Lung (tissue), 12 donors: ENCODE data around the gene SHC3. TPM values are rescaled to one million over a fixed set of nuclear protein-coding genes. Genes with fewer than 3 reads are reported as not detected.

Experiments used
- ATAC-seq: fragments of 200-7000 bp; cut with Tn5 transposase; one replicate; pipeline ENCODE4 v1.9.1; 2020; ENCODE audit warnings: moderate number of reproducible peaks; ENCODE audit not compliant: insufficient read depth, low FRiP score
- DNase-seq, 3 donors: peaks; one replicate each; pipeline ENCODE4 v3.0.0-alpha.2; 2013 to 2017
- H3K27ac ChIP-seq, 2 donors: one replicate each; pipeline ENCODE4 v1.5.1; 2013; ENCODE audit warnings: mild to moderate bottlenecking in 2 of 2, moderate library complexity in 2 of 2, control low read depth in 1 of 2, inconsistent platforms in 1 of 2, low read depth in 1 of 2, low read length in 1 of 2
- H3K27me3 ChIP-seq, 3 donors: one replicate each; pipeline ENCODE4 v1.5.1; 2013; ENCODE audit warnings: low read length in 2 of 3; ENCODE audit not compliant: control insufficient read depth in 3 of 3, insufficient read depth in 3 of 3
- H3K36me3 ChIP-seq, 4 donors: one replicate each; pipeline ENCODE4 v1.5.1; 2013; ENCODE audit warnings: low read length in 4 of 4, mild to moderate bottlenecking in 1 of 4, moderate library complexity in 1 of 4; ENCODE audit not compliant: control insufficient read depth in 4 of 4, insufficient read depth in 4 of 4
- H3K4me1 ChIP-seq, 5 donors: one replicate each; pipeline ENCODE4 v1.5.1; 2013; ENCODE audit warnings: low read length in 5 of 5, mild to moderate bottlenecking in 2 of 5, moderate library complexity in 1 of 5; ENCODE audit not compliant: control insufficient read depth in 5 of 5, insufficient read depth in 5 of 5
- H3K4me3 ChIP-seq: one replicate; pipeline ENCODE4 v1.5.1; 2013; ENCODE audit warnings: mild to moderate bottlenecking, control low read depth, moderate library complexity
- H3K9ac ChIP-seq, 2 donors: one replicate each; pipeline ENCODE4 v1.5.1; 2013; ENCODE audit warnings: low read length in 2 of 2, control low read depth in 1 of 2; ENCODE audit not compliant: insufficient read depth in 1 of 2
- H3K9me3 ChIP-seq, 4 donors: one replicate each; pipeline ENCODE4 v1.5.1; 2013; ENCODE audit warnings: low read length in 3 of 4, mild to moderate bottlenecking in 1 of 4, moderate library complexity in 1 of 4; ENCODE audit not compliant: control insufficient read depth in 4 of 4, insufficient read depth in 3 of 4
- WGBS, 2 donors: extraction: QIAGEN DNeasy Blood & Tissue Kit; methylation state at CpG; one replicate each; pipeline ENCODE4 v1.1.7; 2013; 5-methylcytosine and 5-hydroxymethylcytosine counted together
- polyA plus RNA-seq, 2 donors: library from polyadenylated mRNA; stranded (reverse); fragments of 200-250 nt; gene quantifications; one replicate each; pipeline ENCODE4 v1.2.1, GENCODE V29; 2013
- total RNA-seq, 2 donors: library from RNA; depleted of rRNA in 1 of 2; stranded (reverse); fragments of >200 nt in 1 of 2; gene quantifications; one replicate each; pipeline ENCODE4 v1.2.1, GENCODE V29; 2014 to 2021
- TF ChIP-seq, protein P1 (sequence below): IDR thresholded peaks from 2 replicates; pipeline ENCODE4 v1.5.1; 2012; ENCODE audit warnings: mild to moderate bottlenecking; ENCODE audit errors: control extremely low read depth, extremely low read depth
- donor health status: control.
- donor health status: control.
- donor health status: Bipolar disorder and iron deficiency.
- donor health status: healthy.
- donor health status: DM: yes; HTN: yes; CAD: no.

The SHC3 gene
- total and polyA plus RNA-seq, 4 donors, result 1.8 to 19.2 (median 4.0) TPM

GRCh38 chr9:89185980-89186379 lies 7.4 kb upstream of the SHC3 start:
- DNase-seq (peak; percentile 48 to 71 (median 64)), ATAC-seq (no peak)
- Histone ChIP-seq H3K9ac (no peak overlapping the region), H3K4me1 (peaks cover 0 to 2% (median 0%) of the 10 kb centered on the region in 5 donors), H3K36me3 (no peaks in the 10 kb centered on the region), H3K4me3 (no peak overlapping the region), H3K27me3 (no peaks in the 10 kb centered on the region), H3K27ac (no peak overlapping the region), H3K9me3 (no peaks in the 10 kb centered on the region)
- 72 to 73% methylated on average over 5 of the region's 5 CpGs for WGBS, 2 donors
- TF ChIP-seq, protein P1, sequence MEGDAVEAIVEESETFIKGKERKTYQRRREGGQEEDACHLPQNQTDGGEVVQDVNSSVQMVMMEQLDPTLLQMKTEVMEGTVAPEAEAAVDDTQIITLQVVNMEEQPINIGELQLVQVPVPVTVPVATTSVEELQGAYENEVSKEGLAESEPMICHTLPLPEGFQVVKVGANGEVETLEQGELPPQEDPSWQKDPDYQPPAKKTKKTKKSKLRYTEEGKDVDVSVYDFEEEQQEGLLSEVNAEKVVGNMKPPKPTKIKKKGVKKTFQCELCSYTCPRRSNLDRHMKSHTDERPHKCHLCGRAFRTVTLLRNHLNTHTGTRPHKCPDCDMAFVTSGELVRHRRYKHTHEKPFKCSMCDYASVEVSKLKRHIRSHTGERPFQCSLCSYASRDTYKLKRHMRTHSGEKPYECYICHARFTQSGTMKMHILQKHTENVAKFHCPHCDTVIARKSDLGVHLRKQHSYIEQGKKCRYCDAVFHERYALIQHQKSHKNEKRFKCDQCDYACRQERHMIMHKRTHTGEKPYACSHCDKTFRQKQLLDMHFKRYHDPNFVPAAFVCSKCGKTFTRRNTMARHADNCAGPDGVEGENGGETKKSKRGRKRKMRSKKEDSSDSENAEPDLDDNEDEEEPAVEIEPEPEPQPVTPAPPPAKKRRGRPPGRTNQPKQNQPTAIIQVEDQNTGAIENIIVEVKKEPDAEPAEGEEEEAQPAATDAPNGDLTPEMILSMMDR, result no peak

GRCh38 chr9:89183146-89183545 lies 4.5 kb upstream of the SHC3 start:
- DNase-seq (no peak), ATAC-seq (no peak)
- Histone ChIP-seq H3K9ac (no peak overlapping the region), H3K36me3 (no peaks in the 10 kb centered on the region), H3K4me1 (peaks cover 0 to 28% (median 12%) of the 10 kb centered on the region in 5 donors), H3K4me3 (no peak overlapping the region), H3K9me3 (no peaks in the 10 kb centered on the region), H3K27ac (no peak overlapping the region), H3K27me3 (no peaks in the 10 kb centered on the region)
- TF ChIP-seq, protein P1, result no peak
- WGBS, 2 donors, result 70 to 73% methylated on average over 3 of the region's 3 CpGs

GRCh38 chr9:89182369-89182768 lies 3.8 kb upstream of the SHC3 start:
- no peaks in the 10 kb centered on the region for H3K9me3 ChIP-seq
- no peak overlapping the region for H3K9ac ChIP-seq
- H3K27me3 ChIP-seq, result peaks cover 0 to 2% (median 0%) of the 10 kb centered on the region in 3 donors
- DNase-seq (no peak), ATAC-seq (no peak)
- TF ChIP-seq, protein P1, result no peak
- no peak overlapping the region for H3K27ac ChIP-seq
- H3K4me1 ChIP-seq, result peaks cover 0 to 32% (median 12%) of the 10 kb centered on the region in 5 donors
- WGBS, 2 donors, result 96 to 97% methylated on average over 10 of the region's 10 CpGs
- H3K4me3 ChIP-seq, result no peak overlapping the region
- no peaks in the 10 kb centered on the region for H3K36me3 ChIP-seq
